GM18907 (cell line): ENCODE data around the gene CPA1.

Experiments used
- ATAC-seq: cut with Tn5 transposase; IDR thresholded peaks from one replicate; pipeline ENCODE4 v1.9.1; 2021; ENCODE audit warnings: mild to moderate bottlenecking, moderate library complexity; ENCODE audit not compliant: unreplicated experiment

Gene CPA1

GRCh38 chr7:130379921-130380860 is at the start of gene CPA1:
Gene CPA1, plus strand, starts transcription at chr7:130380494. Its CDS starts 27 bp downstream, at chr7:130380521.
- ATAC-seq = no peak

GRCh38 chr7:130332259-130333053 is 47.8 kb upstream of the CPA1 start:
- ATAC-seq = no peak

GRCh38 chr7:130333832-130334231 is 46.5 kb upstream of the CPA1 start:
- no peak for ATAC-seq

GRCh38 chr7:130334274-130334673 is 46.0 kb upstream of the CPA1 start:
- ATAC-seq = no peak

- no peak for ATAC-seq
Observed at GRCh38 chr7:130337410-130337971, 42.8 kb upstream of the CPA1 start.

DNA sequence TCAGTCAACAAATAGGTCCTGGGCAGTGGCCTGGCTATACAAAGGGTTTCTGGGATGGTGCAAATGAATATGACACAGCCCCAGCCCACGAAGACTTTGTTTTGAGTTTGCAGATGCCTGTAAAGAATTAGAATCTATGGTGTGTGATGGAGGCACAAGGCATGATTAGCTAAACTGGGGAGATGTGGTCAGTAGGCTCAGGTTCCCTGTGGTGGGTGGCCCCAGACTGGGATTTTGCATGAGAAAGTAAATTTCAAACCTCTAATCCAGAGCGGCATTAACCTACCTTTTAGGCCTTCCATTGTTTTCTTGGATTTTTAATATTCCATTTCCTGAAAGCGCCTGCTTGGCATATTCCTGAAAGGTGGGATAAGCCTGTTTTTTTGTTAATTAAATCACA is 42.1 kb upstream of the CPA1 start:
- no peak for ATAC-seq

DNA sequence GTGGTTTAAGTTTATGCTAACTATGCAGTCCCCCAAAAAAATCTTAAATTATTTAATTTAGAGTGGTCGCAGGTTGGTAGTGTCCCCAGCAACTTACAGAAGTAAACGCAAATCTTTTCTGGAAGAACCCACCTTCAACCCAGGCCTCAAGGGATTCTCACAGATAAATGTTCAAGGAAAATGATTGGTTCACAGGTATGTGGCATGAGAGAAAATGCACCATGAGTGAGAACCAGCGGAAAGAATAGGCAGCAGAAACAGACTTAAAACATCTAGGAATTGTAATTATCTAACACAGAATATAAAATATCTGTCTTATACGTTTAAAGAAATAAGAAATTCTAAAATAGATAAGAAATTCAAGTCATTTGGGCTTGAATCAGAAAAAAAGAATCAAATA is 38.4 kb upstream of the CPA1 start:
- no peak for ATAC-seq

DNA sequence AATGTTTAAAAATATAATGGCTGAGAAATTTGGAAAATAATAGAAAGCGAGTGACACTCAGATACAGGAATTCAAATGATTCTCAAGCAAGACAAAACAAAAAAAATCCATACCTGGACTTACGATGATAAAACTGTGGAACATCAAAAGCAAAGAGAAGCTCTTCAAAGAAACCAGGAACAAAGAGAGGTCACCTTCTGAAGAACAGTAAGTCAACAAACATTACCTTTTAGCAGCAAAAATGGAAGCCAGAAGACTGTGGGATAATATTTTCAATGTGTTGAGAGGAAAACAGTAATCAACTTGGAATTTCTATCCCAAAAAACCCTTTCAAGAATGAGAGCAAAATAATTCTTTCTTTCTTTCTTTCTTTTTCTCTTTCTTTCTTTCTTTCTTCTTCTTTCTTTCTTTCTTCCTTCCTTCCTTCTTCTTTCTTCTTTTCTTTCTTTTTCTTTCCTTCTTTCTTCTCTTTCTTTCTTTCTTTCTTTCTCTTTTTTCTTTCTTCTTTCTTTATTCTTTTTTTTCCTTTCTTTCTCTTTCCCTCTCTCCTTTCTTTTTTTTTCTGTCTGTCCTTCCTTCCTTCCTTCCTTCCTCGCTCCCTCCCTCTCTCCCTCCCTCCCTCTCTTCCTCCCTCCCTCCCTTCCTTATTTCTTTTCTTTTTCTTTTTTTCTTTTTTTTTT is 37.5 kb upstream of the CPA1 start:
- ATAC-seq = no peak

DNA sequence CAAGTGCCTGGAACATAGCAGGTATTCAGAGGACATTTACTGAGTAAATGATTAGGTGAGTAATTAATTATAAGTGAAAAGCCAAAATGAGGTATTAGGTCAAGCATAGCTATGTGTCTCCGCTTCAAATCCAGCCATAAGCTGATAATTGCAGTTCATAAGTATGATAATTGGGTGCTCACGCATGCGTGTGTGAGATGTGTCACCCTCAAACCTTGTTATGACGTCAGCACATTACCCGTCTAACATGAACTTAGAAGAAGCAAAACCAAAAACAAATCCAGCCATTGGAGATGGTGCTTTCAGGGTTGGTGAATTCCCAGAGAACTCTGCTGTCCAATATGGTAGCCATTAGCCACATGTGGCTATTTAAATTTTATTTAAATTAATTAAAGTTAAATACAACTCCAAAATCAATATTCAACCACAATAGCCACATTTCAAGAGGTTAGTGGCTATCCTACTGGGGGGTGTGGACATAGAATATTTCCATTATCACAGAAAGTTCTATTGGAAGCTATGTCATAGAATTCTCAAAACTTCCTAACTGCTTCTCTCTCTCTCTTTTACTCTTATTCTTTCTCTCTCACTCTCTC is 35.9 kb upstream of the CPA1 start, which contains the start of gene CPA5:
Gene CPA5, plus strand, starts transcription at position 546 of the 596 bp plus-strand sequence. CDS start 1,670 bp downstream, outside the sequence.
- ATAC-seq = no peak

GRCh38 chr7:130345136-130345535 is 35.2 kb upstream of the CPA1 start:
- ATAC-seq = no peak

GRCh38 chr7:130345725-130346124 is 34.6 kb upstream of the CPA1 start:
- ATAC-seq = no peak

GRCh38 chr7:130346177-130346905 is 34.0 kb upstream of the CPA1 start:
- no peak for ATAC-seq

DNA sequence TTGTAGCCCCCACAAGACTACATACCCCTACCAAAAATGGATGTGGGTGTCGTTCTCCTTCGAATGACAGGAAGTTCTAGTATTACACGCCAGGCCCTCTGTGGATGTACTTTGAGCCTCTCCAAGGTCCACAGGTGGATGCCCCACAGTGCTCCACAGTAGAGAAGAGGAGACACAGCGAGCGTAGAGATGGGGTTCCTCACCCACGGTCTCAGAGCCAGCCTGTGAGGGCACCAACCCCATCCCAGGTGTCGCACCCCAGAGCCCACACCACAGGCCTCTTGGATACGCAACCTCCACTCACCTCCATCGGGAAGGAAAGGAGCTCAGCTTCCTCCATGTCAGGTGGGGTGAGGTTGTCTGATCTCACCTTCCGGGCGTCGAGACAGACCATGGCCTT is 33.4 kb upstream of the CPA1 start:
- ATAC-seq = no peak

GRCh38 chr7:130349911-130350782 is 30.1 kb upstream of the CPA1 start:
- ATAC-seq = no peak

- no peak for ATAC-seq
Observed at GRCh38 chr7:130350945-130351790, 29.1 kb upstream of the CPA1 start.

- no peak for ATAC-seq
Observed at GRCh38 chr7:130351791-130352090, 28.6 kb upstream of the CPA1 start.

- no peak for ATAC-seq
Observed at GRCh38 chr7:130352194-130353074, 27.9 kb upstream of the CPA1 start.
